SK-N-SH treated with all-trans-retinoic acid at 6 μM for 48 hours (cell line): ENCODE measurements around the gene GGT5.

Experiments
- ATAC-seq: fragments of 200-7000 bp; cut with Tn5 transposase; 3 replicates; pipeline ENCODE4 v1.9.1; 2020; ENCODE audit warnings: mild to moderate bottlenecking, moderate library complexity
- BACH2 ChIP-seq: fragments of 250-450 bp; sonication (Bioruptor Pico); IDR thresholded peaks from 2 replicates; pipeline ENCODE4 v1.9.0; 2021; ENCODE audit warnings: mild to moderate bottlenecking, borderline replicate concordance
- CSDC2 ChIP-seq: fragments of 250-450 bp; sonication (Bioruptor Pico); IDR thresholded peaks from 2 replicates; pipeline ENCODE4 v1.5.0; 2020; ENCODE audit warnings: mild to moderate bottlenecking, moderate library complexity
- ESRRG ChIP-seq: fragments of 250-450 bp; sonication (Bioruptor Pico); IDR thresholded peaks from 2 replicates; pipeline ENCODE4 v1.6.1; 2021; ENCODE audit warnings: mild to moderate bottlenecking
- GLIS3 ChIP-seq: fragments of 250-450 bp; sonication (Bioruptor Pico); IDR thresholded peaks from 2 replicates; pipeline ENCODE4 v1.5.0; 2020; ENCODE audit warnings: mild to moderate bottlenecking, moderate library complexity
- OSR1 ChIP-seq: fragments of 250-450 bp; sonication (Bioruptor Pico); IDR thresholded peaks from 2 replicates; pipeline ENCODE4 v1.8.0; 2022; ENCODE audit warnings: moderate library complexity, mild to moderate bottlenecking, inconsistent platforms
- PPARA ChIP-seq: fragments of 250-450 bp; sonication (Bioruptor Pico); IDR thresholded peaks from 2 replicates; pipeline ENCODE4 v1.5.0; 2020; ENCODE audit warnings: mild to moderate bottlenecking, borderline replicate concordance
- SNAI2 ChIP-seq: fragments of 250-450 bp; sonication (Bioruptor Pico); IDR thresholded peaks from 2 replicates; pipeline ENCODE4 v1.5.0; 2020; ENCODE audit warnings: mild to moderate bottlenecking, moderate library complexity
- TCF4 ChIP-seq: fragments of 250-450 bp; sonication (Bioruptor Pico); IDR thresholded peaks from 2 replicates; pipeline ENCODE4 v1.8.0; 2021; ENCODE audit warnings: mild to moderate bottlenecking, moderate library complexity, borderline replicate concordance
- ZC3H10 ChIP-seq: fragments of 250-450 bp; sonication (Bioruptor Pico); IDR thresholded peaks from 2 replicates; pipeline ENCODE4 v1.5.1; 2021; ENCODE audit warnings: mild to moderate bottlenecking, moderate library complexity
- ZFP3 ChIP-seq: fragments of 250-450 bp; sonication (Bioruptor Pico); IDR thresholded peaks from 2 replicates; pipeline ENCODE4 v1.5.0; 2020; ENCODE audit warnings: mild to moderate bottlenecking, moderate library complexity
- ZNF565 ChIP-seq: fragments of 450-650 bp; formaldehyde crosslinking; conservative IDR thresholded peaks from 2 replicates; pipeline ENCODE4 v1.5.0; 2020; ENCODE audit warnings: low read depth, mild to moderate bottlenecking, moderate library complexity
- TF ChIP-seq, protein P1 (sequence below): fragments of 250-450 bp; sonication (Bioruptor Pico); IDR thresholded peaks from 2 replicates; pipeline ENCODE4 v1.5.1; 2021; ENCODE audit warnings: mild to moderate bottlenecking, moderate library complexity
- TF ChIP-seq, protein P2 (sequence below): fragments of 250-450 bp; sonication (Bioruptor Pico); IDR thresholded peaks from 2 replicates; pipeline ENCODE4 v1.5.0; 2020; ENCODE audit warnings: mild to moderate bottlenecking, moderate library complexity
- TF ChIP-seq, protein P3 (sequence below): fragments of 250-450 bp; sonication (Bioruptor Pico); IDR thresholded peaks from 2 replicates; pipeline ENCODE4 v1.8.0; 2021; ENCODE audit warnings: low read depth, mild to moderate bottlenecking, moderate library complexity, borderline replicate concordance

The GGT5 gene

DNA sequence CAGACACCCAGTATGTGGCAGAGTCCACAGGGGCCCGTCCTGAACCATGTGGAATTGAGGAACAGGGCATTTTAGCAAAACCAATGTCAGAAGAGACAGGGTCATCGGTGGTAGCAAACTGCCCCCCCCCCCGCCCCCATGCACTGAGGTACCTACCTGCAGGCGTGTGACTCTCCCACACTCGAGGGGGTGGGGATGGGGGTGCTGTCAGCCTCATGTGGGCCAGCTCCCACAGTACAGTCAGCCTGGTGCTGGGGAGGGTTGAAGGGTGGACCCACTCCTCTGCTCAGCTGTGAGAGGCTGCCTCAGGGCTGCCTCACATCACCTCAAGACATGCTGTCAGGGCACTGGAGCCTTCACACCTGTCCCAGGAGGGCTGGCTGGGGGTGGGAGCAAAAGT is 74.2 kb downstream of the GGT5 start:
- ATAC-seq: no peak
- no peak for TF ChIP-seq ZC3H10 (CRISPR knock-in tag)
- no peak for TF ChIP-seq TCF4 (CRISPR knock-in tag)
- TF ChIP-seq, protein P1, sequence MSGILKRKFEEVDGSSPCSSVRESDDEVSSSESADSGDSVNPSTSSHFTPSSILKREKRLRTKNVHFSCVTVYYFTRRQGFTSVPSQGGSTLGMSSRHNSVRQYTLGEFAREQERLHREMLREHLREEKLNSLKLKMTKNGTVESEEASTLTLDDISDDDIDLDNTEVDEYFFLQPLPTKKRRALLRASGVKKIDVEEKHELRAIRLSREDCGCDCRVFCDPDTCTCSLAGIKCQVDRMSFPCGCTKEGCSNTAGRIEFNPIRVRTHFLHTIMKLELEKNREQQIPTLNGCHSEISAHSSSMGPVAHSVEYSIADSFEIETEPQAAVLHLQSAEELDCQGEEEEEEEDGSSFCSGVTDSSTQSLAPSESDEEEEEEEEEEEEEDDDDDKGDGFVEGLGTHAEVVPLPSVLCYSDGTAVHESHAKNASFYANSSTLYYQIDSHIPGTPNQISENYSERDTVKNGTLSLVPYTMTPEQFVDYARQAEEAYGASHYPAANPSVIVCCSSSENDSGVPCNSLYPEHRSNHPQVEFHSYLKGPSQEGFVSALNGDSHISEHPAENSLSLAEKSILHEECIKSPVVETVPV (CRISPR knock-in tag): no peak
- TF ChIP-seq, protein P2, sequence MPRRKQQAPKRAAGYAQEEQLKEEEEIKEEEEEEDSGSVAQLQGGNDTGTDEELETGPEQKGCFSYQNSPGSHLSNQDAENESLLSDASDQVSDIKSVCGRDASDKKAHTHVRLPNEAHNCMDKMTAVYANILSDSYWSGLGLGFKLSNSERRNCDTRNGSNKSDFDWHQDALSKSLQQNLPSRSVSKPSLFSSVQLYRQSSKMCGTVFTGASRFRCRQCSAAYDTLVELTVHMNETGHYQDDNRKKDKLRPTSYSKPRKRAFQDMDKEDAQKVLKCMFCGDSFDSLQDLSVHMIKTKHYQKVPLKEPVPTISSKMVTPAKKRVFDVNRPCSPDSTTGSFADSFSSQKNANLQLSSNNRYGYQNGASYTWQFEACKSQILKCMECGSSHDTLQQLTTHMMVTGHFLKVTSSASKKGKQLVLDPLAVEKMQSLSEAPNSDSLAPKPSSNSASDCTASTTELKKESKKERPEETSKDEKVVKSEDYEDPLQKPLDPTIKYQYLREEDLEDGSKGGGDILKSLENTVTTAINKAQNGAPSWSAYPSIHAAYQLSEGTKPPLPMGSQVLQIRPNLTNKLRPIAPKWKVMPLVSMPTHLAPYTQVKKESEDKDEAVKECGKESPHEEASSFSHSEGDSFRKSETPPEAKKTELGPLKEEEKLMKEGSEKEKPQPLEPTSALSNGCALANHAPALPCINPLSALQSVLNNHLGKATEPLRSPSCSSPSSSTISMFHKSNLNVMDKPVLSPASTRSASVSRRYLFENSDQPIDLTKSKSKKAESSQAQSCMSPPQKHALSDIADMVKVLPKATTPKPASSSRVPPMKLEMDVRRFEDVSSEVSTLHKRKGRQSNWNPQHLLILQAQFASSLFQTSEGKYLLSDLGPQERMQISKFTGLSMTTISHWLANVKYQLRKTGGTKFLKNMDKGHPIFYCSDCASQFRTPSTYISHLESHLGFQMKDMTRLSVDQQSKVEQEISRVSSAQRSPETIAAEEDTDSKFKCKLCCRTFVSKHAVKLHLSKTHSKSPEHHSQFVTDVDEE (CRISPR knock-in tag): no peak
- TF ChIP-seq OSR1 (CRISPR knock-in tag): no peak

DNA sequence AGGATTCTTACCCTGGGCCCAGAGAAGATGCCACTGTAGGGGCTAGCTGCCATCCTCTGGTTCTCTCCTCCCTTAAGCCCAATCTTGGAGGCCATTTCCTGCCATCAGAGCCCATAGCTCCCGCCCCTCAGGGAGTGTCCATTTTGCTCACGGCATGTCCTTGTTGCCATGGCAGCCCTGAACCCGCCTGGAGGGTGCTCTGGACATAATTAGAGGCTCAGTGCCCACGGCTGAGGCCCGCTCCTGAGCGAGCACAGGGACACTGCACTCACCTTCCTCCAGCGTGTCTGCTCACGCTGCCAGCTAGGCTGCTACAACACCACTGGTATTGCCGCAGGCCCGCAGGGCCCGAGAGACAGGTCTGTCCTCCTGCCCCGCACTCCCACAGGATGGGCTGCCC is 74.7 kb downstream of the GGT5 start:
- no peak for ATAC-seq
- TF ChIP-seq, protein P1 (CRISPR knock-in tag): no peak
- TF ChIP-seq ZC3H10 (CRISPR knock-in tag) (no peak), PPARA (CRISPR knock-in tag) (no peak), CSDC2 (CRISPR knock-in tag) (no peak), GLIS3 (CRISPR knock-in tag) (no peak), ESRRG (CRISPR knock-in tag) (no peak), BACH2 (no peak), OSR1 (CRISPR knock-in tag) (no peak), ZNF565 (no peak), ZFP3 (CRISPR knock-in tag) (no peak), SNAI2 (CRISPR knock-in tag) (no peak)
- TF ChIP-seq, protein P2 (CRISPR knock-in tag): no peak
- TF ChIP-seq, protein P3, sequence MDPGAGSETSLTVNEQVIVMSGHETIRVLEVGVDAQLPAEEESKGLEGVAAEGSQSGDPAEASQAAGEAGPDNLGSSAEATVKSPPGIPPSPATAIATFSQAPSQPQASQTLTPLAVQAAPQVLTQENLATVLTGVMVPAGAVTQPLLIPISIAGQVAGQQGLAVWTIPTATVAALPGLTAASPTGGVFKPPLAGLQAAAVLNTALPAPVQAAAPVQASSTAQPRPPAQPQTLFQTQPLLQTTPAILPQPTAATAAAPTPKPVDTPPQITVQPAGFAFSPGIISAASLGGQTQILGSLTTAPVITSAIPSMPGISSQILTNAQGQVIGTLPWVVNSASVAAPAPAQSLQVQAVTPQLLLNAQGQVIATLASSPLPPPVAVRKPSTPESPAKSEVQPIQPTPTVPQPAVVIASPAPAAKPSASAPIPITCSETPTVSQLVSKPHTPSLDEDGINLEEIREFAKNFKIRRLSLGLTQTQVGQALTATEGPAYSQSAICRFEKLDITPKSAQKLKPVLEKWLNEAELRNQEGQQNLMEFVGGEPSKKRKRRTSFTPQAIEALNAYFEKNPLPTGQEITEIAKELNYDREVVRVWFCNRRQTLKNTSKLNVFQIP (CRISPR knock-in tag): no peak
- TF ChIP-seq, all 23 proteins: peak for 0
